Osteocyte (in vitro differentiated cells): ENCODE measurements around the gene TMA7B. TPM values are rescaled to one million over a fixed set of nuclear protein-coding genes. Genes with fewer than 3 reads are reported as not detected.

Source experiments
- DNase-seq: peaks from one replicate; pipeline ENCODE4 v3.0.0; 2021; ENCODE audit warnings: mixed read lengths; ENCODE audit not compliant: unreplicated experiment; ENCODE audit errors: extremely low spot score
- H3K27ac Mint-ChIP-seq: one replicate; pipeline ENCODE4 v1.8.0; 2021; ENCODE audit warnings: mild to moderate bottlenecking, mixed read lengths; ENCODE audit not compliant: unreplicated experiment
- H3K27me3 Mint-ChIP-seq: one replicate; pipeline ENCODE4 v1.8.0; 2021; ENCODE audit warnings: mixed read lengths; ENCODE audit not compliant: unreplicated experiment
- H3K36me3 Mint-ChIP-seq: one replicate; pipeline ENCODE4 v1.8.0; 2021; ENCODE audit warnings: mixed read lengths; ENCODE audit not compliant: unreplicated experiment
- H3K4me1 Mint-ChIP-seq: one replicate; pipeline ENCODE4 v1.8.0; 2021; ENCODE audit warnings: mixed read lengths; ENCODE audit not compliant: unreplicated experiment
- H3K4me3 Mint-ChIP-seq: one replicate; pipeline ENCODE4 v1.8.0; 2021; ENCODE audit warnings: mild to moderate bottlenecking, moderate library complexity, mixed read lengths; ENCODE audit not compliant: unreplicated experiment
- H3K9me3 Mint-ChIP-seq: one replicate; pipeline ENCODE4 v1.8.0; 2021; ENCODE audit warnings: mixed read lengths; ENCODE audit not compliant: unreplicated experiment
- CTCF ChIP-seq: fragments of 200-600 bp; sonication (generic); IDR thresholded peaks from 2 replicates; pipeline ENCODE4 v1.5.0; 2021; ENCODE audit warnings: antibody characterized with exemption, mild to moderate bottlenecking, moderate library complexity
- total RNA-seq: library from RNA; stranded (reverse); gene quantifications from 2 replicates; pipeline ENCODE4 v1.2.1, GENCODE V29; 2021

TMA7B gene
- total RNA-seq, 1 donor from 2014 or later: not detected

- TF ChIP-seq CTCF: no peak
- Mint-ChIP-seq H3K9me3 (no peaks in the 10 kb centered on the region), H3K36me3 (no peaks in the 10 kb centered on the region), H3K4me3 (no peak overlapping the region), H3K27me3 (peaks cover 33% of the 10 kb centered on the region), H3K4me1 (no peaks in the 10 kb centered on the region), H3K27ac (no peak overlapping the region)
- DNase-seq: no peak
Observed at GRCh38 chr22:39943337-39943736, 16.9 kb upstream of the TMA7B start.

GRCh38 chr22:39943953-39944872 is 16.0 kb upstream of the TMA7B start:
- no peaks in the 10 kb centered on the region for H3K9me3 Mint-ChIP-seq

GRCh38 chr22:39946126-39946502 is 14.1 kb upstream of the TMA7B start:
- Mint-ChIP-seq H3K4me1 (no peaks in the 10 kb centered on the region), H3K9me3 (no peaks in the 10 kb centered on the region), H3K36me3 (no peaks in the 10 kb centered on the region), H3K27ac (no peak overlapping the region), H3K4me3 (no peak overlapping the region), H3K27me3 (peaks cover 47% of the 10 kb centered on the region)
- DNase-seq: no peak
- TF ChIP-seq CTCF: no peak

More at GRCh38 chr22:39943953-39944872, 16.0 kb upstream of the TMA7B start:
- H3K4me3 Mint-ChIP-seq: no peak overlapping the region
- DNase-seq: no peak
- no peaks in the 10 kb centered on the region for H3K36me3 Mint-ChIP-seq
- H3K27ac Mint-ChIP-seq: no peak overlapping the region
- no peaks in the 10 kb centered on the region for H3K4me1 Mint-ChIP-seq
- H3K27me3 Mint-ChIP-seq: peaks cover 37% of the 10 kb centered on the region
- no peak for TF ChIP-seq CTCF

- no peak for TF ChIP-seq CTCF
Observed at GRCh38 chr22:39946503-39947219, 13.5 kb upstream of the TMA7B start.

More at GRCh38 chr22:39946503-39947219, 13.5 kb upstream of the TMA7B start:
- H3K4me1 Mint-ChIP-seq: no peaks in the 10 kb centered on the region
- no peaks in the 10 kb centered on the region for H3K9me3 Mint-ChIP-seq
- H3K4me3 Mint-ChIP-seq: no peak overlapping the region
- DNase-seq: no peak
- H3K36me3 Mint-ChIP-seq: no peaks in the 10 kb centered on the region
- H3K27me3 Mint-ChIP-seq: peaks cover 44% of the 10 kb centered on the region
- H3K27ac Mint-ChIP-seq: no peak overlapping the region
